ENCODE data around the gene HOXB3. TPM values are rescaled to one million over a fixed set of nuclear protein-coding genes. Genes with fewer than 3 reads are reported as not detected.
"Not testable (repeated sequence)": the region's sequence is repeated elsewhere in the genome, so short reads cannot be mapped to it uniquely, and the experiment has no call there.

Gene HOXB3
- total RNA-seq, 2 donors from 2014 or later, result 7.8 to 11.4 TPM

GRCh38 chr17:48537316-48537715 is 52.7 kb downstream of the HOXB3 start:
- H3K4me1 ChIP-seq (replicated peaks), result no peaks in the 10 kb centered on the region
- H3K27ac ChIP-seq, result no peak overlapping the region
- H3K27me3 ChIP-seq (replicated peaks; ENCODE audit: insufficient read depth), result no peaks in the 10 kb centered on the region
- H3K36me3 ChIP-seq, result no peaks in the 10 kb centered on the region
- DNase-seq (ENCODE audit: low spot score), result no peak
- 96% methylated on average over 3 of the region's 3 CpGs for WGBS
- H3K4me3 ChIP-seq, result no peak overlapping the region
- intact Hi-C loops (cut with DNase I), result no loop called here
- H3K9me3 ChIP-seq, result no peaks in the 10 kb centered on the region
- no peak for TF ChIP-seq CTCF (IDR thresholded peaks at IDR 0.05)

- H3K4me1 ChIP-seq (replicated peaks); H3K9me3 ChIP-seq; intact Hi-C loops (cut with DNase I); H3K27ac ChIP-seq; DNase-seq (ENCODE audit: low spot score); H3K27me3 ChIP-seq (replicated peaks; ENCODE audit: insufficient read depth); H3K36me3 ChIP-seq; H3K4me3 ChIP-seq: not testable (repeated sequence)
- WGBS, result 94% methylated on average over 9 of the region's 9 CpGs
Measured at GRCh38 chr17:48535793-48536559, 54.1 kb downstream of the HOXB3 start.

- no peaks in the 10 kb centered on the region for H3K36me3 ChIP-seq
- no peaks in the 10 kb centered on the region for H3K27me3 ChIP-seq (replicated peaks; ENCODE audit: insufficient read depth)
- no peak for TF ChIP-seq POLR2AphosphoS5 (IDR thresholded peaks at IDR 0.05)
- TF ChIP-seq CTCF (IDR thresholded peaks at IDR 0.05), result no peak
- TF ChIP-seq POLR2A (IDR thresholded peaks at IDR 0.05), result no peak
- H3K9me3 ChIP-seq, result no peaks in the 10 kb centered on the region
- H3K4me1 ChIP-seq (replicated peaks), result no peaks in the 10 kb centered on the region
- no peak overlapping the region for H3K4me3 ChIP-seq
- H3K27ac ChIP-seq, result no peak overlapping the region
- intact Hi-C loops (cut with DNase I), result no loop called here
- no peak for DNase-seq (ENCODE audit: low spot score)
- WGBS, result 86% methylated on average over 8 of the region's 8 CpGs
Measured at GRCh38 chr17:48532261-48532660, 57.8 kb downstream of the HOXB3 start.

- Histone ChIP-seq H3K27me3 (replicated peaks; ENCODE audit: insufficient read depth) (no peaks in the 10 kb centered on the region), H3K4me1 (replicated peaks) (no peaks in the 10 kb centered on the region), H3K9me3 (no peaks in the 10 kb centered on the region), H3K4me3 (no peak within 1 kb of the TSS), H3K36me3 (no peaks in the 10 kb centered on the region), H3K27ac (no peak within 1 kb of the TSS)
- TF ChIP-seq POLR2A (IDR thresholded peaks at IDR 0.05) (no peak), CTCF (IDR thresholded peaks at IDR 0.05) (no peak), POLR2AphosphoS5 (IDR thresholded peaks at IDR 0.05) (no peak)
- WGBS, result 94% methylated on average over 15 of the region's 15 CpGs
- no peak for DNase-seq (ENCODE audit: low spot score)
- intact Hi-C loops (cut with DNase I), result no loop called here
Measured at GRCh38 chr17:48530887-48531272, 59.2 kb downstream of the HOXB3 start, which contains the start of gene HOXB1. HOXB1 (minus strand) TSS chr17:48531011; CDS start chr17:48530904, 107 bp downstream.

- TF ChIP-seq POLR2A (IDR thresholded peaks at IDR 0.05) (no peak), CTCF (IDR thresholded peaks at IDR 0.05) (no peak), POLR2AphosphoS5 (IDR thresholded peaks at IDR 0.05) (no peak)
- no peak for DNase-seq (ENCODE audit: low spot score)
- no peak overlapping the region for H3K27ac ChIP-seq
- H3K27me3 ChIP-seq (replicated peaks; ENCODE audit: insufficient read depth), result no peaks in the 10 kb centered on the region
- 87% methylated on average over 37 of the region's 37 CpGs for WGBS
- H3K36me3 ChIP-seq, result no peaks in the 10 kb centered on the region
- intact Hi-C loops (cut with DNase I), result no loop called here
- H3K4me1 ChIP-seq (replicated peaks), result no peaks in the 10 kb centered on the region
- H3K4me3 ChIP-seq, result no peak overlapping the region
- H3K9me3 ChIP-seq, result no peaks in the 10 kb centered on the region
Measured at GRCh38 chr17:48530208-48530886, 59.7 kb downstream of the HOXB3 start.

Measured in prostate gland (tissue), 2 donors.